RWPE2 (cell line): ENCODE measurements around the gene RGS7.
"Not testable (repeated sequence)": the region's sequence is repeated elsewhere in the genome, so short reads cannot be mapped to it uniquely, and the experiment has no call there.

ENCODE experiments used
- ATAC-seq: fragments of 200-7000 bp; cut with Tn5 transposase; 3 replicates; pipeline ENCODE4 v1.9.1; 2021; ENCODE audit warnings: low read depth
- DNase-seq: peaks from one replicate; pipeline ENCODE4 v3.0.0-alpha.2; 2020; ENCODE audit warnings: low spot score
- H3K27ac ChIP-seq: fragments of 450-650 bp; 2 replicates; pipeline ENCODE4 v1.5.1; 2017; ENCODE audit warnings: mild to moderate bottlenecking; ENCODE audit not compliant: poor library complexity, severe bottlenecking
- H3K27me3 ChIP-seq: fragments of 250-450 bp; sonication (Bioruptor Pico); 2 replicates; pipeline ENCODE4 v1.5.1; 2021; ENCODE audit warnings: mild to moderate bottlenecking, moderate library complexity; ENCODE audit not compliant: insufficient read depth, poor library complexity, severe bottlenecking
- H3K36me3 ChIP-seq: fragments of 250-450 bp; sonication (Bioruptor Pico); 2 replicates; pipeline ENCODE4 v1.5.1; 2020; ENCODE audit warnings: low read depth, mild to moderate bottlenecking, moderate library complexity
- H3K4me1 ChIP-seq: fragments of 250-450 bp; sonication (Bioruptor Pico); 2 replicates; pipeline ENCODE4 v1.5.1; 2021; ENCODE audit warnings: mild to moderate bottlenecking, moderate library complexity; ENCODE audit not compliant: insufficient read depth, poor library complexity, severe bottlenecking
- H3K4me3 ChIP-seq: fragments of 250-450 bp; sonication (Bioruptor Pico); 2 replicates; pipeline ENCODE4 v1.5.1; 2021; ENCODE audit warnings: mild to moderate bottlenecking, moderate library complexity; ENCODE audit not compliant: severe bottlenecking
- H3K9me3 ChIP-seq: fragments of 250-450 bp; sonication (Bioruptor Pico); 2 replicates; pipeline ENCODE4 v1.5.1; 2021; ENCODE audit warnings: mild to moderate bottlenecking, moderate library complexity; ENCODE audit not compliant: severe bottlenecking
- TF ChIP-seq, protein P1 (sequence below): fragments of 450-650 bp; IDR thresholded peaks from one replicate; pipeline ENCODE4 v1.5.1; 2017; ENCODE audit warnings: mild to moderate bottlenecking, moderate library complexity; ENCODE audit not compliant: poor library complexity, severe bottlenecking

The RGS7 gene

GRCh38 chr1:240909701-240910457 is 447.1 kb downstream of the RGS7 start:
- DNase-seq (no peak), ATAC-seq (no peak)

DNA sequence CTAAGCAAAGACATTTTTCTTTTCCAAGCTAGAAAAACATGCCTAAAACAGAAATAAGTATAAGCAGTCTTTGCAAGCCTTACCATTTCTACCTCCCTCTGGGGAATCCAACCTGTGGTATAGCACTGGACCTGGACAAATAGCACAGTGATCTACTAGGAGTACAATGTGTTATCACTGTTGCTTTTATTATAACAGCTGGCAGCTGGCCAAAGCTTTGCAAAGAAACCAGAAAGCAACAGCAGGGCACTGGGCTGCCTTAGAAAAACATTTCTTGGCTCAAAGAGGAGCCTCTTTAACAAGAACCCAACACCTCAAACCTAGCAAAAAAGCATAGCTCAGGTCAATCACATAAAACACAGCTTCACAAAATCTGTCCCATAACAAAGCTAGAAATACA is 450.5 kb downstream of the RGS7 start:
- Histone ChIP-seq H3K27me3 (no peaks in the 10 kb centered on the region), H3K4me1 (no peaks in the 10 kb centered on the region), H3K9me3 (no peaks in the 10 kb centered on the region), H3K4me3 (no peak overlapping the region), H3K27ac (no peak overlapping the region), H3K36me3 (no peaks in the 10 kb centered on the region)
- DNase-seq (no peak), ATAC-seq (no peak)
- TF ChIP-seq, protein P1, sequence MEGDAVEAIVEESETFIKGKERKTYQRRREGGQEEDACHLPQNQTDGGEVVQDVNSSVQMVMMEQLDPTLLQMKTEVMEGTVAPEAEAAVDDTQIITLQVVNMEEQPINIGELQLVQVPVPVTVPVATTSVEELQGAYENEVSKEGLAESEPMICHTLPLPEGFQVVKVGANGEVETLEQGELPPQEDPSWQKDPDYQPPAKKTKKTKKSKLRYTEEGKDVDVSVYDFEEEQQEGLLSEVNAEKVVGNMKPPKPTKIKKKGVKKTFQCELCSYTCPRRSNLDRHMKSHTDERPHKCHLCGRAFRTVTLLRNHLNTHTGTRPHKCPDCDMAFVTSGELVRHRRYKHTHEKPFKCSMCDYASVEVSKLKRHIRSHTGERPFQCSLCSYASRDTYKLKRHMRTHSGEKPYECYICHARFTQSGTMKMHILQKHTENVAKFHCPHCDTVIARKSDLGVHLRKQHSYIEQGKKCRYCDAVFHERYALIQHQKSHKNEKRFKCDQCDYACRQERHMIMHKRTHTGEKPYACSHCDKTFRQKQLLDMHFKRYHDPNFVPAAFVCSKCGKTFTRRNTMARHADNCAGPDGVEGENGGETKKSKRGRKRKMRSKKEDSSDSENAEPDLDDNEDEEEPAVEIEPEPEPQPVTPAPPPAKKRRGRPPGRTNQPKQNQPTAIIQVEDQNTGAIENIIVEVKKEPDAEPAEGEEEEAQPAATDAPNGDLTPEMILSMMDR: no peak

More at GRCh38 chr1:240909701-240910457, 447.1 kb downstream of the RGS7 start:
- Histone ChIP-seq H3K27ac (no peak overlapping the region), H3K36me3 (no peaks in the 10 kb centered on the region), H3K4me3 (no peak overlapping the region), H3K4me1 (no peaks in the 10 kb centered on the region), H3K9me3 (no peaks in the 10 kb centered on the region), H3K27me3 (no peaks in the 10 kb centered on the region)
- TF ChIP-seq, protein P1: no peak

GRCh38 chr1:240905225-240905765 is 451.7 kb downstream of the RGS7 start:
- Histone ChIP-seq H3K9me3 (no peaks in the 10 kb centered on the region), H3K27me3 (no peaks in the 10 kb centered on the region), H3K27ac (no peak overlapping the region), H3K4me3 (no peak overlapping the region), H3K36me3 (no peaks in the 10 kb centered on the region), H3K4me1 (no peaks in the 10 kb centered on the region)
- DNase-seq (no peak), ATAC-seq (no peak)
- TF ChIP-seq, protein P1: no peak

DNA sequence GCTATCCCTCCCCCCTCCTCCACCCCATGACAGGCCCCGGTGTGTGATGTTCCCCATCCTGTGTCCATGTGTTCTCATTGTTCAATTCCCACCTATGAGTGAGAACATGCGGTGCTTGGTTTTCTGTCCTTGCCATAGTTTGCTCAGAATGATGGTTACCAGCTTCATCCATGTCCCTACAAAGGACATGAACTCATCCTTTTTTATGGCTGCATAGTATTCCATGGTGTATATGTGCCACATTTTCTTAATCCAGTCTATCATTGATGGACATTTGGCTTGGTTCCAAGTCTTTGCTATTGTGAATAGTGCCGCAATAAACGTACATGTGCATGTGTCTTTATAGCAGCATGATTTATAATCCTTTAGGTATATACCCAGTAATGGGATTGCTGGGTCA is 461.6 kb downstream of the RGS7 start:
- not testable (repeated sequence) for H3K4me1 ChIP-seq, H3K27ac ChIP-seq, H3K36me3 ChIP-seq, ATAC-seq, H3K9me3 ChIP-seq, DNase-seq, H3K4me3 ChIP-seq, H3K27me3 ChIP-seq

- no peaks in the 10 kb centered on the region for H3K36me3 ChIP-seq
- TF ChIP-seq, protein P1: no peak
- no peak for ATAC-seq
- H3K4me1 ChIP-seq: no peaks in the 10 kb centered on the region
- no peaks in the 10 kb centered on the region for H3K27me3 ChIP-seq
- no peak overlapping the region for H3K4me3 ChIP-seq
- DNase-seq: no peak
- H3K9me3 ChIP-seq: no peaks in the 10 kb centered on the region
- H3K27ac ChIP-seq: no peak overlapping the region
Measured at GRCh38 chr1:240888787-240889048, 468.3 kb downstream of the RGS7 start.
